K562 (cell line): ENCODE measurements around the gene RGMA. TPM values are rescaled to one million over a fixed set of nuclear protein-coding genes. Genes with fewer than 3 reads are reported as not detected.

Source experiments
- ATAC-seq: fragments of 200-7000 bp; cut with Tn5 transposase; 3 replicates; pipeline ENCODE4 v1.9.1; 2020; ENCODE audit warnings: moderate library complexity
- BruUV-seq: library from RNA; stranded (reverse); fragments of 400-500 nt; replicated peaks from 2 replicates; lab custom pipeline; 2021; lab: Mats Ljungman, UMichigan
- CTCF ChIA-PET: fragments of 300-600 bp; formaldehyde crosslinking; extraction: SDS; loops from one replicate; lab custom pipeline; 2021; ENCODE audit warnings: low intra/inter-chr PET ratio; lab: Yijun Ruan, JAX
- POLR2A ChIA-PET: fragments of 300-600, 350-650 bp; sonication (Branson Sonifier 250); formaldehyde crosslinking; extraction: SDS; loops from one replicate; lab custom pipeline; 2021; ENCODE audit warnings: antibody characterized with exemption, inconsistent platforms; lab: Yijun Ruan, JAX
- DNase-seq, 4 experiments: peaks; one replicate each; pipeline versions ENCODE4 v3.0.0 to v3.0.0-alpha.2; 2011 to 2018; ENCODE audit warnings: low spot score in 3 of 4, mixed read lengths in 3 of 4; ENCODE audit errors: extremely low read depth in 1 of 4
- FAIRE-seq: peaks from 2 replicates; lab custom pipeline; 2011; peaks lifted over from hg19 to GRCh38; lab: Jason Lieb, UNC
- H2AFZ ChIP-seq: 2 replicates; pipeline ENCODE4 v1.6.0; 2011; ENCODE audit warnings: low read depth, low read length, control low read depth, inconsistent platforms
- H3K27ac ChIP-seq: fragments of 200-600 bp; 3 replicates; pipeline ENCODE4 v1.8.0; 2011; ENCODE audit warnings: low read depth, mild to moderate bottlenecking, control low read depth, inconsistent platforms, low read length, moderate library complexity, mixed read lengths; ENCODE audit errors: extremely low read depth
- H3K27me3 ChIP-seq, 2 experiments: fragments of 300-600 bp in 1 of 2; 2 replicates in 1 of 2; 3 replicates in 1 of 2; pipeline versions ENCODE4 v1.6.0 to v1.8.0; 2011; ENCODE audit warnings: inconsistent platforms in 2 of 2, low read length in 2 of 2, mild to moderate bottlenecking in 1 of 2, mixed read lengths in 1 of 2, moderate library complexity in 1 of 2; ENCODE audit not compliant: control insufficient read depth in 2 of 2, insufficient read depth in 2 of 2
- H3K36me3 ChIP-seq: fragments of 300-600 bp; 3 replicates; pipeline ENCODE4 v1.8.0; 2011; ENCODE audit warnings: mild to moderate bottlenecking, low read length, inconsistent platforms; ENCODE audit not compliant: control insufficient read depth, insufficient read depth
- H3K4me1 ChIP-seq, 2 experiments: fragments of 200-600 bp in 1 of 2; replicated peaks in 1 of 2; 2 replicates in 1 of 2; 3 replicates in 1 of 2; pipeline versions ENCODE4 v1.5.1 to v1.8.0; 2011; ENCODE audit warnings: inconsistent platforms in 2 of 2, low read length in 2 of 2, mild to moderate bottlenecking in 1 of 2, mixed read lengths in 1 of 2, moderate library complexity in 1 of 2; ENCODE audit not compliant: control insufficient read depth in 2 of 2, insufficient read depth in 2 of 2
- H3K4me2 ChIP-seq: 2 replicates; pipeline ENCODE4 v1.6.1; 2011; ENCODE audit warnings: low read length, control low read depth, inconsistent platforms, mixed read lengths; ENCODE audit not compliant: insufficient read depth
- H3K4me3 ChIP-seq: fragments of 200-600 bp; sonication (generic), shearing (Covaris generic); 2 replicates; pipeline ENCODE4 v1.5.1; 2016; ENCODE audit warnings: control low read depth, inconsistent platforms
- H3K79me2 ChIP-seq: fragments of 200-600 bp; 3 replicates; pipeline ENCODE4 v1.8.0; 2011; ENCODE audit warnings: low read length, inconsistent platforms; ENCODE audit not compliant: control insufficient read depth, insufficient read depth
- H3K9ac ChIP-seq, 2 experiments: 2 replicates each; pipeline versions ENCODE4 v1.6.0 to v1.6.1; 2011; ENCODE audit warnings: low read depth in 2 of 2, low read length in 2 of 2, control low read depth in 1 of 2, inconsistent platforms in 1 of 2, mild to moderate bottlenecking in 1 of 2, mixed read lengths in 1 of 2; ENCODE audit not compliant: insufficient read depth in 1 of 2
- H3K9me1 ChIP-seq: one replicate; pipeline ENCODE4 v1.6.0; 2011; ENCODE audit warnings: inconsistent platforms, mild to moderate bottlenecking, low read length, moderate library complexity; ENCODE audit not compliant: control insufficient read depth, insufficient read depth
- H3K9me3 ChIP-seq: replicated peaks from 2 replicates; pipeline ENCODE4 v1.5.1; 2011; ENCODE audit warnings: low read depth, low read length, inconsistent platforms; ENCODE audit not compliant: control insufficient read depth, insufficient read depth
- H4K20me1 ChIP-seq: replicated peaks from 2 replicates; pipeline ENCODE4 v1.6.1; 2011; ENCODE audit warnings: low read length, inconsistent platforms, mixed read lengths; ENCODE audit not compliant: control insufficient read depth, insufficient read depth
- BCLAF1 ChIP-seq, 2 experiments: fragments of 450-650 bp in 1 of 2; IDR thresholded peaks; 2 replicates each; pipeline ENCODE4 v1.6.1; 2011 to 2017; ENCODE audit warnings: low read depth in 2 of 2, antibody characterized with exemption in 1 of 2, borderline replicate concordance in 1 of 2, low read length in 1 of 2, mild to moderate bottlenecking in 1 of 2, mixed read lengths in 1 of 2; ENCODE audit not compliant: control insufficient read depth in 1 of 2
- E2F4 ChIP-seq: sonication (generic); formaldehyde crosslinking; IDR thresholded peaks from 2 replicates; pipeline ENCODE4 v1.8.0; 2022; ENCODE audit warnings: mild to moderate bottlenecking, low read depth, missing genetic modification reagents
- ELF1 ChIP-seq: fragments of 200-800 bp; sonication (Bioruptor generic); IDR thresholded peaks from 2 replicates; pipeline ENCODE4 v1.6.1; 2016; ENCODE audit warnings: missing genetic modification characterization, missing compliant biosample characterization
- GTF2F1 ChIP-seq: IDR thresholded peaks from 2 replicates; pipeline ENCODE4 v1.6.1; 2011; ENCODE audit warnings: low read depth, low read length, improper control_type of control experiment
- HES1 ChIP-seq: fragments of 450-650 bp; IDR thresholded peaks from 2 replicates; pipeline ENCODE4 v1.6.1; 2016; ENCODE audit warnings: low read depth, mild to moderate bottlenecking, moderate library complexity
- MXI1 ChIP-seq: IDR thresholded peaks from 2 replicates; pipeline ENCODE4 v1.6.1; 2011; ENCODE audit warnings: low read depth, mild to moderate bottlenecking, improper control_type of control experiment, low read length
- NFE2L1 ChIP-seq: fragments of 450-650 bp; IDR thresholded peaks from 2 replicates; pipeline ENCODE4 v1.6.1; 2016; ENCODE audit warnings: missing genetic modification characterization, low read depth, mild to moderate bottlenecking, missing compliant biosample characterization, moderate library complexity, borderline replicate concordance
- SP2 ChIP-seq: IDR thresholded peaks from 2 replicates; pipeline ENCODE4 v1.6.1; 2011; ENCODE audit warnings: mild to moderate bottlenecking, low read depth, low read length, moderate library complexity; ENCODE audit not compliant: poor library complexity, severe bottlenecking; ENCODE audit errors: extremely low read depth
- TAF1 ChIP-seq: IDR thresholded peaks from 2 replicates; pipeline ENCODE4 v1.6.1; 2011; ENCODE audit warnings: mild to moderate bottlenecking, low read length, moderate library complexity; ENCODE audit not compliant: insufficient read depth, control insufficient read depth, severe bottlenecking; ENCODE audit errors: extremely low read depth
- ZNF143 ChIP-seq: sonication (generic); formaldehyde crosslinking; IDR thresholded peaks from 2 replicates; pipeline ENCODE4 v1.9.0; 2022; ENCODE audit warnings: mild to moderate bottlenecking, missing genetic modification reagents
- ZNF232 ChIP-seq: sonication (generic); formaldehyde crosslinking; IDR thresholded peaks from 2 replicates; pipeline ENCODE4 v1.8.0; 2022; ENCODE audit warnings: mild to moderate bottlenecking, missing genetic modification reagents
- WGBS: fragments of 100-300 bp; shearing (Covaris generic); methylation state at CpG from one replicate; pipeline ENCODE4 v1.1.6; 2016; ENCODE audit warnings: low coverage, mixed read lengths; ENCODE audit not compliant: insufficient coverage; ENCODE audit errors: missing lambda C conversion rate; 5-methylcytosine and 5-hydroxymethylcytosine counted together
- in situ Hi-C: fragments of 300-500 bp; cut with MboI; formaldehyde crosslinking; loops from 4 replicates; pipeline ENCODE4 v1.15.0; 2018; ENCODE audit warnings: inconsistent platforms, mixed read lengths
- intact Hi-C: fragments of 100-400 bp; cut with micrococcal nuclease; formaldehyde crosslinking; loops from 2 replicates; pipeline ENCODE4 v1.14.2; 2022
- polyA plus RNA-seq, 8 experiments: library from polyadenylated mRNA; depleted of rRNA in 4 of 8; stranded (reverse) in 5 of 8; unstranded in 3 of 8; fragments of >200 nt; fragmentation: Nextera tagmentation in 2 of 8; fragmentation: Illumina TruSeq in 1 of 8; extraction: Ambion mirVana in 2 of 8; extraction: Trizol in 1 of 8; gene quantifications; 2 replicates each; pipeline versions ENCODE4 v1.2.1 to v1.2.3, GENCODE V29; 2011 to 2014; ENCODE audit warnings: inconsistent platforms in 1 of 8, missing spikeins in 1 of 8
- total RNA-seq, 7 experiments: library from RNA; depleted of rRNA in 6 of 7; stranded (reverse); fragments of >200 nt in 6 of 7; fragmentation: Illumina TruSeq in 2 of 7; extraction: Trizol in 2 of 7; gene quantifications; 2 replicates each; pipeline versions ENCODE4 v1.2.1 to v1.2.3, GENCODE V29; 2011 to 2021; ENCODE audit warnings: low replicate concordance in 1 of 7
- TF ChIP-seq, protein P1 (sequence below): sonication (generic); formaldehyde crosslinking; IDR thresholded peaks from 2 replicates; pipeline ENCODE4 v1.8.0; 2022; ENCODE audit warnings: mild to moderate bottlenecking, missing genetic modification reagents
- TF ChIP-seq, protein P2 (sequence below), 2 experiments: fragments of 450-650 bp; IDR thresholded peaks; 2 replicates each; pipeline ENCODE4 v1.6.1; 2016

RGMA gene
- total and polyA plus RNA-seq, 9 of the 15 experiments (the other 6 are each of a cell fraction or from before 2014, with no cell fraction given), result 0.03 to 0.05 (median 0.03) TPM; not detected in 6

DNA sequence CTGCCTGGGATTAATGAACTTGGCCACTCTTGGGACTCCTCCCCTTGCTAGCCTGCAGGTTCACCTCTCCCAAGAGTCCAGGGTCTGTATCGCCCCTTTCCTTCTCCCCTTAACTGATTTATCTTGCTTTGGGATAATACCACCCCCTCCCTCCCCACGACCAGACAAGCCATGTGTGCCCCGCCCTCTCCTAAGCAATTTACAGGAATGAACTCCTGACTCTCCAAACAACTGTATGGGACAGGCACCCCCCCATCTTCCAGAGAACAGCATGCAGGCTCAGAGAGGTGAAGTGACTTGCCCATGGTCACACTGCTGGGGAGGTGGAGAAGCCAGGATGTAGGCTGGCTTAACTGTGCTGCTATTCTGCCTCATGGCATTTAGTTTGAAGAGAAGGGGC lies 46.8 kb downstream of the RGMA start (continued):
- TF ChIP-seq TAF1, result no peak
- TF ChIP-seq MXI1, result no peak
- TF ChIP-seq ZNF232 (CRISPR knock-in tag), result no peak
- TF ChIP-seq SP2, result no peak
- no peak for TF ChIP-seq ELF1
- TF ChIP-seq, protein P1, sequence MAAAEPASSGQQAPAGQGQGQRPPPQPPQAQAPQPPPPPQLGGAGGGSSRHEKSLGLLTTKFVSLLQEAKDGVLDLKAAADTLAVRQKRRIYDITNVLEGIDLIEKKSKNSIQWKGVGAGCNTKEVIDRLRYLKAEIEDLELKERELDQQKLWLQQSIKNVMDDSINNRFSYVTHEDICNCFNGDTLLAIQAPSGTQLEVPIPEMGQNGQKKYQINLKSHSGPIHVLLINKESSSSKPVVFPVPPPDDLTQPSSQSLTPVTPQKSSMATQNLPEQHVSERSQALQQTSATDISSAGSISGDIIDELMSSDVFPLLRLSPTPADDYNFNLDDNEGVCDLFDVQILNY, result no peak

DNA sequence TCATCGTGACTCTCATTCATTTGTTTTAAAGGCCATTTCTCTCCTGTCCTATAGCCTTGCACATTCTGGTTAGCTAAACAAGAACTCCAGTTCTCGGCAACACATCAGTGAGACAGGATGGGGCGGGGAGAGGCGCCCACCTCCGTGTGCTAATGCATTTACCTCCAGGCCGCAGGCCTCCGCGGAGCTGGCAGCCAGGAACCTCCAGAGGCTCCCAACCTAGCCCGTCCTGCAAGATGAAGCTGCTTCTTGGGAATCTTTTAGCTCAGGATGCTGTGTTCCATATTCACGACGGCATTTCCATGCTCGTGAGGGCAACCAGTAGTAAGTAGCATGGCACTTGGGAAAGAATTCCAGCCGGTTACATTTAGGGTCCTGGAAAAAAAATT lies 47.9 kb downstream of the RGMA start:
- no peak overlapping the region for H3K4me2 ChIP-seq
- CTCF ChIA-PET, result no interaction called here
- H3K4me3 ChIP-seq, result no peak overlapping the region
- DNase-seq (no peak), ATAC-seq (no peak), FAIRE-seq (no peak)
- BruUV-seq, result no TSS peak
- intact Hi-C loops, result no loop called here
- H3K27ac ChIP-seq, result no peak overlapping the region
- no peak overlapping the region; a peak in 1 of 4 replicates for H3K9ac ChIP-seq
- in situ Hi-C loops, result loop anchor here (25.0 kb wide), 1 partner anchor 1271 kb away; no protein-coding TSS in a partner anchor
- H3K9me3 ChIP-seq, result no peaks in the 10 kb centered on the region
- no peak overlapping the region for H2AFZ ChIP-seq
- WGBS, result 17% methylated on average over 13 of the region's 13 CpGs
- peaks cover 18 to 62% of the 10 kb centered on the region in 2 experiments for H3K27me3 ChIP-seq
- peaks cover 8% of the 10 kb centered on the region; the same call in 1 of the 2 replicates for H4K20me1 ChIP-seq
- peaks cover 7 to 35% of the 10 kb centered on the region in 2 experiments; a peak in 4 of 5 replicates for H3K4me1 ChIP-seq
- no peaks in the 10 kb centered on the region for H3K36me3 ChIP-seq
- H3K79me2 ChIP-seq, result no peaks in the 10 kb centered on the region
- H3K9me1 ChIP-seq, result peaks cover 3% of the 10 kb centered on the region
- POLR2A ChIA-PET, result interaction anchor here (0.6 to 1.1 kb wide), 2 partner anchors 13 to 267 kb away, joined by 3 to 5 read pairs; no protein-coding TSS in a partner anchor
- TF ChIP-seq BCLAF1 (IDR thresholded peaks at IDR 0.05; ENCODE audit: borderline replicate concordance in 1 of 2, control insufficient read depth in 1 of 2, low read depth in 2 of 2, low read length in 1 of 2) (no peak), E2F4 (CRISPR knock-in tag) (no peak), GTF2F1 (no peak), ZNF143 (CRISPR knock-in tag) (no peak), HES1 (no peak), NFE2L1 (no peak)
- TF ChIP-seq, protein P2, sequence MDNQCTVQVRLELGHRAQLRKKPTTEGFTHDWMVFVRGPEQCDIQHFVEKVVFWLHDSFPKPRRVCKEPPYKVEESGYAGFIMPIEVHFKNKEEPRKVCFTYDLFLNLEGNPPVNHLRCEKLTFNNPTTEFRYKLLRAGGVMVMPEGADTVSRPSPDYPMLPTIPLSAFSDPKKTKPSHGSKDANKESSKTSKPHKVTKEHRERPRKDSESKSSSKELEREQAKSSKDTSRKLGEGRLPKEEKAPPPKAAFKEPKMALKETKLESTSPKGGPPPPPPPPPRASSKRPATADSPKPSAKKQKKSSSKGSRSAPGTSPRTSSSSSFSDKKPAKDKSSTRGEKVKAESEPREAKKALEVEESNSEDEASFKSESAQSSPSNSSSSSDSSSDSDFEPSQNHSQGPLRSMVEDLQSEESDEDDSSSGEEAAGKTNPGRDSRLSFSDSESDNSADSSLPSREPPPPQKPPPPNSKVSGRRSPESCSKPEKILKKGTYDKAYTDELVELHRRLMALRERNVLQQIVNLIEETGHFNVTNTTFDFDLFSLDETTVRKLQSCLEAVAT (IDR thresholded peaks at IDR 0.05), result no peak
